Activated CD8-positive, alpha-beta memory T cell treated with anti-CD3 and anti-CD28 coated beads for 48 hours (primary cell): ENCODE results near the gene LDLRAD2.
"Not testable (repeated sequence)": the region's sequence is repeated elsewhere in the genome, so short reads cannot be mapped to it uniquely, and the experiment has no call there.

Experiments used
- DNase-seq, 3 experiments: peaks; one replicate each; pipeline ENCODE4 v3.0.0-alpha.2; 2020; ENCODE audit warnings: low read depth in 2 of 3, low spot score in 2 of 3

Gene LDLRAD2

GRCh38 chr1:21823980-21824702 is 12.1 kb downstream of the LDLRAD2 start:
- no peak for DNase-seq

GRCh38 chr1:21824926-21825325 is 12.9 kb downstream of the LDLRAD2 start:
- DNase-seq = no peak

GRCh38 chr1:21825393-21825792 is 13.3 kb downstream of the LDLRAD2 start:
- no peak for DNase-seq

- DNase-seq = not testable (repeated sequence)
Observed at GRCh38 chr1:21826694-21827093, 14.6 kb downstream of the LDLRAD2 start.

GRCh38 chr1:21827141-21827679 is 15.1 kb downstream of the LDLRAD2 start:
- no peak for DNase-seq

GRCh38 chr1:21828075-21828474 is 16.0 kb downstream of the LDLRAD2 start:
- DNase-seq = no peak

- no peak for DNase-seq
Observed at GRCh38 chr1:21828506-21829210, 16.6 kb downstream of the LDLRAD2 start.

- DNase-seq = no peak
Observed at GRCh38 chr1:21829294-21829693, 17.2 kb downstream of the LDLRAD2 start.

GRCh38 chr1:21830792-21831453 is 18.9 kb downstream of the LDLRAD2 start:
- DNase-seq = no peak

GRCh38 chr1:21831454-21831970 is 19.4 kb downstream of the LDLRAD2 start:
- DNase-seq = no peak

- no peak for DNase-seq
Observed at GRCh38 chr1:21833392-21833976, 21.4 kb downstream of the LDLRAD2 start.

GRCh38 chr1:21834094-21834493 is 22.0 kb downstream of the LDLRAD2 start:
- no peak for DNase-seq

GRCh38 chr1:21834666-21835065 is 22.6 kb downstream of the LDLRAD2 start:
- no peak for DNase-seq

- DNase-seq = no peak
Observed at GRCh38 chr1:21836010-21836409, 23.9 kb downstream of the LDLRAD2 start.

- no peak for DNase-seq
Observed at GRCh38 chr1:21836729-21837128, 24.7 kb downstream of the LDLRAD2 start.

- DNase-seq = no peak
Observed at GRCh38 chr1:21837476-21837875, 25.4 kb downstream of the LDLRAD2 start.

- DNase-seq = no peak
Observed at GRCh38 chr1:21838359-21839157, 26.5 kb downstream of the LDLRAD2 start.

- DNase-seq = no peak
Observed at GRCh38 chr1:21839337-21840037, 27.4 kb downstream of the LDLRAD2 start.

GRCh38 chr1:21840981-21841380 is 28.9 kb downstream of the LDLRAD2 start:
- DNase-seq = no peak
